ENCODE results near the gene WDR72. TPM values are rescaled to one million over a fixed set of nuclear protein-coding genes. Genes with fewer than 3 reads are reported as not detected.

The WDR72 gene
- polyA plus RNA-seq, 1 donor (not counting 4 experiments of a cell fraction or from before 2014, with no cell fraction given), result 0.03 TPM

DNA sequence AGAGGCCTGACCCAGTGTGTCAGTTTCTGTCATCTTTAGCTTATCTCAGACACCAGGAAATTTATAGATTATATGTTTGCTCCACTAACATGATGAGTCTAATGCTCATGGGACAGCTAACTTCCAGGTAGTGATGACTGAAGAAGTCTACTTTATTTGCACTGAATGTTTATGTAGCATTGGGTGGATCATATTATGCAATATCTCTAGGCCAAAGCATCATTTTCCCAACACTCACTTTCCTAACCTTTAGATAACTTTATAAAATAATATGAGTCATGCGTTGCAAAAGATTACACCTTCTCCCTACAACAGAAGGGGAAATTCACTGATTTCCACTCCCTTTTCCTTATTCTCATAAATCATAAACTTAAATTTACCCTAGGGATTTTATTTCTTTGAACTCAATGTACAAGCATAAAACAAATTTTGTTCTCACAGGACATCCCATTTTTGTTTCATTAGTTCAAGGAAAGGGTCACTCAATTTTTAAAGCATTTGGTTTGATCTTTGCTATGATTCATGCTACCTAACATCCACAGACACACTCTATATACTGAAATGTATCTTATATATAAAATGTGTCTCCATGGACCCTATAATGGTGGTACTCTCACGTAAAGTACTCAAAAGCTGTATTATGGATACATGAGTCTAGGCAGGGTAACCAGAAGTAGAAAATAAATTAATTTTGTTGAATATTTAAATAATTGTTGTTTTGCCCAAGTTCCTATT, 225.2 kb downstream of the WDR72 start:
- FAIRE-seq (no peak), DNase-seq (ENCODE audit: low read depth, low spot score) (no peak)
- H4K20me1 ChIP-seq (ENCODE audit: control insufficient read depth, extremely low read depth, insufficient read depth, low read length), result no peaks in the 10 kb centered on the region
- H3K27me3 ChIP-seq (ENCODE audit: control insufficient read depth, extremely low read depth, insufficient read depth, low read length), result no peaks in the 10 kb centered on the region
- H3K27ac ChIP-seq (ENCODE audit: control insufficient read depth, insufficient read depth, low read length), result no peak overlapping the region
- dilution Hi-C loops (cut with MboI; ENCODE audit: extremely low pct_ligation_motif_present, low sequenced_read_pairs), result no loop called here
- no peak overlapping the region for H3K4me3 ChIP-seq (ENCODE audit: control insufficient read depth in 2 of 3, extremely low read depth in 1 of 3, insufficient read depth in 2 of 3, low read depth in 1 of 3, low read length in 3 of 3)
- no peak overlapping the region for H3K4me2 ChIP-seq (ENCODE audit: control insufficient read depth, extremely low read depth, insufficient read depth, low read depth, low read length)
- no peak overlapping the region for H3K9ac ChIP-seq (ENCODE audit: control insufficient read depth, extremely low read depth, insufficient read depth, low read length)
- no peaks in the 10 kb centered on the region for H3K9me1 ChIP-seq (ENCODE audit: control insufficient read depth, extremely low read depth, insufficient read depth, low read length)
- H3K36me3 ChIP-seq (ENCODE audit: control insufficient read depth in 2 of 2, extremely low read depth in 1 of 2, insufficient read depth in 2 of 2, low read length in 2 of 2), result no peaks in the 10 kb centered on the region
- H2AFZ ChIP-seq (ENCODE audit: control insufficient read depth, low read length), result no peak overlapping the region
- no peaks in the 10 kb centered on the region for H3K4me1 ChIP-seq (ENCODE audit: control insufficient read depth, extremely low read depth, insufficient read depth, low read length)
- no peaks in the 10 kb centered on the region for H3K9me3 ChIP-seq (ENCODE audit: control insufficient read depth, low read depth, low read length)
- no peaks in the 10 kb centered on the region for H3K79me2 ChIP-seq (ENCODE audit: control insufficient read depth, insufficient read depth, low read length)
- no peak for TF ChIP-seq CTCF (optimal IDR thresholded peaks at IDR 0.05 in 1 of 3, IDR thresholded peaks at IDR 0.05 in 1 of 3, conservative IDR thresholded peaks at IDR 0.05 in 1 of 3; ENCODE audit: extremely low read depth in 1 of 3, insufficient read depth in 2 of 3, low read length in 3 of 3)

DNA sequence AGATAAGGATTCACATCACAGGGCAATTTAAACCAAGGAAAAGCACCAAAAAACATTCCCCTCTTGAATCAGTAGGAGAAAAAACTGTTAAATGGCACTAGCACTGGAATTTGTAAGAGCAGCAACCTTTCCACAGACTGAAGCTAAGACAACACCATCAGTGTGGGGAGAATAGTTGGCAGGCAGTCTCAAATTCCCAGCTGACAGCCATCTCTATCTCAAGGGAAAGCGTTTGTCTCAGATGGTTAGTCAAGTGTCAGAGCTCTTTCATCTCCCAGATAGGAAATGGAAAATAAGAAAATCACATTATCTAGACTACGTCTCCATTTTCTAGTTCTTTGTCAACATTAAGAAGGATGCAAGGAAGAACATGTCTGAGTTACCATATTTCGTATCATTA, 228.7 kb downstream of the WDR72 start:
- FAIRE-seq (no peak), DNase-seq (ENCODE audit: low read depth, low spot score) (no peak)
- Histone ChIP-seq H4K20me1 (ENCODE audit: control insufficient read depth, extremely low read depth, insufficient read depth, low read length) (no peaks in the 10 kb centered on the region), H3K79me2 (ENCODE audit: control insufficient read depth, insufficient read depth, low read length) (no peaks in the 10 kb centered on the region), H3K27ac (ENCODE audit: control insufficient read depth, insufficient read depth, low read length) (no peak overlapping the region), H3K4me2 (ENCODE audit: control insufficient read depth, extremely low read depth, insufficient read depth, low read depth, low read length) (no peak overlapping the region), H3K27me3 (ENCODE audit: control insufficient read depth, extremely low read depth, insufficient read depth, low read length) (no peaks in the 10 kb centered on the region), H3K36me3 (ENCODE audit: control insufficient read depth in 2 of 2, extremely low read depth in 1 of 2, insufficient read depth in 2 of 2, low read length in 2 of 2) (no peaks in the 10 kb centered on the region), H3K4me1 (ENCODE audit: control insufficient read depth, extremely low read depth, insufficient read depth, low read length) (no peaks in the 10 kb centered on the region), H3K9me3 (ENCODE audit: control insufficient read depth, low read depth, low read length) (no peaks in the 10 kb centered on the region), H3K9me1 (ENCODE audit: control insufficient read depth, extremely low read depth, insufficient read depth, low read length) (no peaks in the 10 kb centered on the region), H3K9ac (ENCODE audit: control insufficient read depth, extremely low read depth, insufficient read depth, low read length) (no peak overlapping the region), H3K4me3 (ENCODE audit: control insufficient read depth in 2 of 3, extremely low read depth in 1 of 3, insufficient read depth in 2 of 3, low read depth in 1 of 3, low read length in 3 of 3) (no peak overlapping the region), H2AFZ (ENCODE audit: control insufficient read depth, low read length) (no peak overlapping the region)
- TF ChIP-seq EZH2 (IDR thresholded peaks at IDR 0.05; ENCODE audit: low read length) (no peak), CTCF (optimal IDR thresholded peaks at IDR 0.05 in 1 of 3, IDR thresholded peaks at IDR 0.05 in 1 of 3, conservative IDR thresholded peaks at IDR 0.05 in 1 of 3; ENCODE audit: extremely low read depth in 1 of 3, insufficient read depth in 2 of 3, low read length in 3 of 3) (no peak)
- dilution Hi-C loops (cut with MboI; ENCODE audit: extremely low pct_ligation_motif_present, low sequenced_read_pairs), result no loop called here
